Measurements from ENCODE around the gene URB1.
"Not testable (repeated sequence)": the region's sequence is repeated elsewhere in the genome, so short reads cannot be mapped to it uniquely, and the experiment has no call there.

Gene URB1

DNA sequence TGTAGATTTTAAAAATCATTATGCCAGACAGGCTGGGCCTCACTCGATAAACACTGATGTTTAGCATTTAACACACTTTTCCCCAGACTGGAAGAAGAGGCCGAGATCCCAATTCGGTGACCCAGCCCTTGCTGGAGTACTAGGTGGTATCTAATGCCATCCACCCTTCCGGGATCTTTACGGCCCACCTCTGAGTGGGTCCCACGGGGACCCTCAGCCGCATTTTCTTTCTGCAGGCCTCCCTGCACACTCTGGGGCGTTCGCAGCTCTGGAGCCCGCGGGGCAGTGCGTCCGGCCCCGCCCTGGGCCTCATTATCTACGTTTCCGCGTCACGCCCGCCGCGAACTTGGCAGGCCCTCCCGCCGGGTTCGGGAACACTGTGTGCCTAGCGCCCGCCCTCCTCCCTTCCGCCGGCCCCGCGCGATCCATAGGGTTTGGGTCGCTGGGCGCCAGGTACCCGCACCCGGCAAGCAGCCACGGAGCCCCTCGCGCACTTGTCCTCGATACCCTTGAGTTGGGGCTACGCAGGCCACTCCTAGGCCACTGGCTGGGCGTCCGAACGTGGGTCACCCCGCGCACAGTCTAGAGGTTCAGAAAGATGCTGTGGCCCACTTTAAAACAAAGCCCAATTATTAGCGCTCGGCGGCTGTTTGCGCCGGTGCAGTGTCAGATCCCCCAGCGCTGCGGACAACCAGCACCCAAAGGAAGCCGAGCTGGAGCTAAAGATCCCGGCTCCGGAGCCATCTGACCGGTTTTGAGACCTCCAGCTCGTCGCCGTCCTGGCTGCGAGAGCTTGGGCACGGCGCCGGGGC lies 18.7 kb upstream of the URB1 start:
- no peak for FAIRE-seq

GRCh38 chr21:32410916-32411315 lies 18.1 kb upstream of the URB1 start:
- no peak for FAIRE-seq

- FAIRE-seq = no peak
Observed at GRCh38 chr21:32410291-32410690, 17.5 kb upstream of the URB1 start.

DNA sequence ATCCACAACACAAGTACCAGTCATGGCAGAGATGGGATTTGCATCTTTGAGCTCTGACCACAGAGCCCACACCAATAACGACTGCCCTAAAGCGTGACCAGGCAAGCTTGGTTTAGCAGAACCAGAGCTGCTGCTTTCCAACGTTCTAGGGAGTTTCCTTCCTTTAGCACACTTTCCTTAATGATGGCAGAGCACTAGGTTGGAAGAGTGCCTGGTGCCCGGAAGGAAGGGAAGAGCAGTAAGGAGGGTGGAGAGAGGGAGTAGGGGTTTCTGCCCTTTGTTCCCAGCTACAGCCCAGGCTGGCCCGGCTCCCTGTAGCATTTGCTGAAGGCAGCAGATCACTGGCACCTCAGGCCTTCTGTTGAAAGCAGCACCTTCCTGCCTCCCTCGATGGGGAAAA lies 13.6 kb upstream of the URB1 start:
- no peak for FAIRE-seq

- FAIRE-seq = peak; percentile 80
Observed at GRCh38 chr21:32403201-32403777, 10.5 kb upstream of the URB1 start.

GRCh38 chr21:32393677-32394001 lies 827 bp upstream of the URB1 start:
- FAIRE-seq = no peak

- FAIRE-seq = no peak
Observed at GRCh38 chr21:32392299-32392879, 423 bp downstream of the URB1 start.

DNA sequence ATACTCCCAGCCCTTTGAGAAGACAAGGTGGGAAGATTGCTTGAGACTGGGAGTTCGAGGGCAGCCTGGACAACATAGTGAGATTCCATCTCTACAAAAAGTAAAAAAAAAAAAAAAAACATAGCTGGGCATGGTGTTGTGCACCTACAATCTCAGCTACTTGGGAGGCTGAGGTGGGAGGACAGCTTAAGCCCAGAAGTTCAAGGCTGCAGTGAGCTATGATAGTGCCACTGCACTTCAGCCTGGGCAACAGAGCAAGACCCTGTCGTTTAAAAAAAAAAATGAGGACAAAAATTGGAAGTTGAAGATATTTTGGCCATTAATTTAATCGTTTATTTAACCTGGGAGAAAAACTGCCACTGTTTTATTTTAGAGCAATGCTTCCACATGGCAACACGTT lies 1.1 kb downstream of the URB1 start:
- no peak for FAIRE-seq

DNA sequence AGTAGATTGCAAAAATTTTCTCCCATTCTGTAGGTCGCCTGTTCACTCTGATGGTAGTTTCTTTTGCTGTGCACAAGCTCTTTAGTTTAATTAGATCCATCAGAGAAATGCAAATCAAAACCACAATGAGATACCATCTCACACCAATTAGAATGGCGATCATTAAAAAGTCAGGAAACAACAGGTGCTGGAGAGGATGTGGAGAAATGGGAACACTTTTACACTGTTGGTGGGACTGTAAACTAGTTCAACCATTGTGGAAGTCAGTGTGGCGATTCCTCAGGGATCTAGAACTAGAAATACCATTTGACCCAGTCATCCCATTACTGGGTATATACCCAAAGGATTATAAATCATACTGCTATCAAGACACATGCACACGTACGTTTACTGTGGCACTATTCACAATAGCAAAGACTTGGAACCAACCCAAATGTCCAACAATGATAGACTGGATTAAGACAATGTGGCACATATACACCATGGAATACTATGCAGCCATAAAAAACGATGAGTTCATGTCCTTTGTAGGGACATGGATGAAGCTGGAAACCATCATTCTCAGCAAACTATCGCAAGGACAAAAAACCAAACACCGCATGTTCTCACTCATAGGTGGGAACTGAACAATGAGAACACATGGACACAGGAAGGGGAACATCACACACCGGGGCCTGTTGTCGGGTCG lies 2.1 kb downstream of the URB1 start:
- not testable (repeated sequence) for FAIRE-seq

GRCh38 chr21:32389337-32390015 lies 3.3 kb downstream of the URB1 start:
- no peak for FAIRE-seq

GRCh38 chr21:32388306-32388705 lies 4.5 kb downstream of the URB1 start:
- no peak for FAIRE-seq

GRCh38 chr21:32387151-32387550 lies 5.7 kb downstream of the URB1 start:
- no peak for FAIRE-seq

- FAIRE-seq = no peak
Observed at GRCh38 chr21:32386195-32386870, 6.5 kb downstream of the URB1 start.

DNA sequence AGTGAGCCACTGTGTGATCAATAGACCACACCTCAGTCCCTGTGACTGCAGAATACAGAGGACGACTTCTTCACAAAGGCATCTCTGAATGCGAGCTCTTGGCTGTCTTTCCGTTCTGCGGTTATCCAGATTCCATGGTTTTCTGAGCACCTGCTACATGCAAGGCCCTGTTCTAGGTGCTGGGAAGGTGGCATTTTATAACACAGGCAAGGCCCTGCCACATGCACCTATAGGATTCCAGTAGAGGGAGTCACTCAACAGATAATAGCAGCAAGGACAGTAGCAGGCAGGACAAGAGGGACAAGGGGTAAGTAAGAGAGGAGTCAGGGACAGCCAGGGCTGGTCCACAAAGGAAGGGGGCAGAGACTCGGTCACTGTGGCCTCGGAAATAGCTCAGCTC lies 9.0 kb downstream of the URB1 start:
- FAIRE-seq = no peak

DNA sequence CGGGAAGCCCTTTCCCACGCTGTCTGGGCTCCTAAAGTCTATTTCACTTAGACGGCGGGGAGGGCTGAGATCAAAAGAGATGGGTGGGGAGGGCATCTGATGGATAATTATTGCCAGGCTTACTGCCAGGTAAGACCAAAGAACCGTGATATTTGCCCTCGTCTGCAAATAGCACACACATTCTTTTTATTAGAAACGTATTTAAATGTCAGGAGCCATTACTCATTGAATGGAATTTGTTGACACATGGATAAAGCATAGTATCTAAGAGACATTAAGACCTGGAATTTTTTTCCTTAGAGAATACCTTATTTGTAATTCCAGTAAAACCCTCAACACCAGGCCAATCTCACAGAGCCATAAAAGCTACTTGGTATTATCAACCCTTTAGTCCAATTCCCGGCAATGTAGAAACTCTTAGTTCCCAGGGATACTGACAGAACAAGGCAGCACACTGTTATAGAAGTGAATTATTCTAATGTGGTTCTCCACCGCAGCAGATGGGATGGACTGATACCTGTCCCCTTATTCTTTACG lies 10.6 kb downstream of the URB1 start:
- FAIRE-seq = no peak

GRCh38 chr21:32381571-32381970 lies 11.2 kb downstream of the URB1 start:
- no peak for FAIRE-seq

- FAIRE-seq = no peak
Observed at GRCh38 chr21:32380940-32381339, 11.9 kb downstream of the URB1 start.

DNA sequence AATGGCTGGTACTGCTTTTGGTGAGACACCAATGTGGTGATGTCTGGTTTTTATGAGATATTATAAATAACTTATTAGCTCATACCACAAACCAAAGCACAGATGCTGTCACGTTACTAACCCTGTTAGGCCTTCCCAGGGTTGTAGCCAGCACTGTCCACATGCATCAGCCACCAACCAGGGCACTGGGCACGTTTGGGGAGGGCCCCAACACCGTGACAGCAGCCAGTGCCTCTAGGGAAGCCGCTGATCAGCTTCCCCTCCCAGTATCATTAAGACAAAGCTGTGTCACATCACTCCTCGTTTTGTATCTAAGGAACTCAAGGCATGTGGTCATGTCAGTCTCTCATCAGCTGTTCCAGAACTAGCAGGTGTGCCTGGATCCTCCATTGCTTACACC lies 13.9 kb downstream of the URB1 start:
- FAIRE-seq = no peak

GRCh38 chr21:32377991-32378390 lies 14.8 kb downstream of the URB1 start:
- FAIRE-seq = no peak

GRCh38 chr21:32377506-32377905 lies 15.3 kb downstream of the URB1 start:
- FAIRE-seq = no peak

- FAIRE-seq = peak; percentile 26
Observed at GRCh38 chr21:32372755-32373154, 20.1 kb downstream of the URB1 start.

GRCh38 chr21:32371913-32372314 lies 20.9 kb downstream of the URB1 start:
- no peak for FAIRE-seq

All from endometrium (tissue), 2 donors.